Right forelimb (tissue), 1 donor: Measurements from ENCODE around the gene IGF2BP2.

ENCODE experiments used
- DNase-seq: peaks from one replicate; pipeline ENCODE4 v3.0.0-alpha.2; 2018

The IGF2BP2 gene

GRCh38 chr3:185730550-185730949, 94.3 kb downstream of the IGF2BP2 start:
- DNase-seq, result no peak

GRCh38 chr3:185729337-185730055, 95.3 kb downstream of the IGF2BP2 start:
- no peak for DNase-seq

- DNase-seq, result no peak
Measured at GRCh38 chr3:185728630-185729336, 96.1 kb downstream of the IGF2BP2 start.

- no peak for DNase-seq
Measured at GRCh38 chr3:185727873-185728272, 97.0 kb downstream of the IGF2BP2 start.

GRCh38 chr3:185726254-185726967, 98.4 kb downstream of the IGF2BP2 start:
- no peak for DNase-seq

GRCh38 chr3:185724761-185725160, 100.1 kb downstream of the IGF2BP2 start:
- peak; percentile 69 for DNase-seq

GRCh38 chr3:185724251-185724650, 100.6 kb downstream of the IGF2BP2 start:
- DNase-seq, result no peak

- no peak for DNase-seq
Measured at GRCh38 chr3:185722881-185723280, 102.0 kb downstream of the IGF2BP2 start.

- no peak for DNase-seq
Measured at GRCh38 chr3:185721970-185722369, 102.9 kb downstream of the IGF2BP2 start.

- no peak for DNase-seq
Measured at GRCh38 chr3:185720326-185720725, 104.5 kb downstream of the IGF2BP2 start.

GRCh38 chr3:185718736-185719593, 105.9 kb downstream of the IGF2BP2 start:
- DNase-seq, result no peak

GRCh38 chr3:185717627-185718402, 107.0 kb downstream of the IGF2BP2 start:
- no peak for DNase-seq

- no peak for DNase-seq
Measured at GRCh38 chr3:185717121-185717520, 107.7 kb downstream of the IGF2BP2 start.

- DNase-seq, result no peak
Measured at GRCh38 chr3:185716436-185717108, 108.3 kb downstream of the IGF2BP2 start.

- DNase-seq, result no peak
Measured at GRCh38 chr3:185715091-185715490, 109.8 kb downstream of the IGF2BP2 start.

- DNase-seq, result no peak
Measured at GRCh38 chr3:185714085-185714484, 110.8 kb downstream of the IGF2BP2 start.

- no peak for DNase-seq
Measured at GRCh38 chr3:185713015-185713414, 111.8 kb downstream of the IGF2BP2 start.

- no peak for DNase-seq
Measured at GRCh38 chr3:185712337-185712736, 112.5 kb downstream of the IGF2BP2 start.

GRCh38 chr3:185711255-185711870, 113.5 kb downstream of the IGF2BP2 start:
- no peak for DNase-seq

GRCh38 chr3:185709251-185709955, 115.4 kb downstream of the IGF2BP2 start:
- DNase-seq, result no peak
